ENCODE data around the gene RABGEF1. TPM values are rescaled to one million over a fixed set of nuclear protein-coding genes. Genes with fewer than 3 reads are reported as not detected.
"Not testable (repeated sequence)": the region's sequence is repeated elsewhere in the genome, so short reads cannot be mapped to it uniquely, and the experiment has no call there.

Gene RABGEF1
- polyA plus RNA-seq, 4 donors = 29.0 to 39.2 (median 32.7) TPM

DNA sequence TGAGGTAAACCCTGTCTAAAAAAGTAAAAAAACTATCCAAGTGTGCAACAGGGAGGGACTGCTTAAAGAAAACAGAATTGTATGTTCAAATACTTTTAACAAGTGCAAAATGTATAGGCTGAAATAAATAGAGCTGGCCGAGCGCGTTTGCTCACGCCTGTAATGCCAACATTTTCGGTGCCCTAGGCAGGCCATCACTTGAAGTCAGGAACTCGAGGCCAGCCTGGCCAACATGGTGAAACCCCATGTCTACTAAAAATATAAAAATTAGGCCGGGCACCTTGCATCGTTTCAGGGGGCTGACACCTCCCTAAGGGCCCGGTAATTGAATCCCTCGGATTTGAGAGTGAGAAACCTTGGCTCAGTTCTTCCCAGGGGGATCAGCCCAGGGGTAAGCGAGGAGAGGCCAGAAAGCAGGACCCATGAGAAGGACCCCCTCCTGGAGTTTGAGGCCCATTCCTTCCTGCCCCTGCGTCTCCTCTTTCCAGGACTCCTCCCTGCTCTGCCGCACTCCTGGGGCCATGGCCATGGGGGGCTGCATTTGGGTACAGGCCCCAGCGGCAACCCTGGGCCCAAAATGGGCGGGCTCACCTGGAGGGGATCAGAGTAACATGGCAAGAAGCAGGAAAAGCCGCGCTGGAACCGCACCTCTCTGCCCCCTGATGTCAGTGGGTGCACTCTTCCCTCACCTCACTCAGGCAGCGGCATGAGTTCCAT lies 105.0 kb downstream of the RABGEF1 start:
- no peak for DNase-seq (ENCODE audit: low read depth in 4 of 4, low spot score in 2 of 4)

DNA sequence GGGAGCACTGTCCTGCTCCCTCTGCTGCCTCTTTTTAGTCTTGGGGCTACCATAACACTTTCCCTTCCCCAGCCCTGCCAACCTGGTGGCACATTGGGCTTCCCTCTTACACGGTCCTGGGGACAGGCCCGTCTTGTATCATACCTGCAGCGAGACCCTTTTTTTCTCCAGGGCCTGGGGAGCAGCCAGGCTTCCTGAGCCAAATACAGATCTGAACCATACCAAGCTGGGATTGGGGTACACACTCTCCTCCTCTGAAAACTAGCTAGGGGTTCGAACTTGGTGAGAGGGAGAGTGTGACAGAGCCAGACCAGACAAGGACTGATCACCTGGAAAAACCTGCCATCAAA lies 105.5 kb downstream of the RABGEF1 start:
- not testable (repeated sequence) for DNase-seq (ENCODE audit: low read depth in 4 of 4, low spot score in 2 of 4)

DNA sequence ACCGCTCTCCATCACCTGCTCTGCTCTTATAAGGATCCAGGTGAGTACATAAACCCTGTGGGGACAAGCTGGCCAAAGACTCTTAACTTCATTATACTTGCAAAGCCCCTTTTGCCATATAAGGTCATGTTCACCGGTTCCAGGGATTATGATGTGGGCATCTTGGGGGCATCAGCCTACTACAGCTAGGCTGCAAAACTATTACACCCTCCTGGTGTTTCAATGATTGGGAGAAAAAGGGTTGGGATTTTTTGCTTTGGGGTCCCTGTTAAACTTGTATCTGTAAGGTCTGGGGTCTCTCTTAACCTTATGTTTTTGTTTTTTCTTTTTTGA lies 107.0 kb downstream of the RABGEF1 start:
- not testable (repeated sequence) for DNase-seq (ENCODE audit: low read depth in 4 of 4, low spot score in 2 of 4)

DNA sequence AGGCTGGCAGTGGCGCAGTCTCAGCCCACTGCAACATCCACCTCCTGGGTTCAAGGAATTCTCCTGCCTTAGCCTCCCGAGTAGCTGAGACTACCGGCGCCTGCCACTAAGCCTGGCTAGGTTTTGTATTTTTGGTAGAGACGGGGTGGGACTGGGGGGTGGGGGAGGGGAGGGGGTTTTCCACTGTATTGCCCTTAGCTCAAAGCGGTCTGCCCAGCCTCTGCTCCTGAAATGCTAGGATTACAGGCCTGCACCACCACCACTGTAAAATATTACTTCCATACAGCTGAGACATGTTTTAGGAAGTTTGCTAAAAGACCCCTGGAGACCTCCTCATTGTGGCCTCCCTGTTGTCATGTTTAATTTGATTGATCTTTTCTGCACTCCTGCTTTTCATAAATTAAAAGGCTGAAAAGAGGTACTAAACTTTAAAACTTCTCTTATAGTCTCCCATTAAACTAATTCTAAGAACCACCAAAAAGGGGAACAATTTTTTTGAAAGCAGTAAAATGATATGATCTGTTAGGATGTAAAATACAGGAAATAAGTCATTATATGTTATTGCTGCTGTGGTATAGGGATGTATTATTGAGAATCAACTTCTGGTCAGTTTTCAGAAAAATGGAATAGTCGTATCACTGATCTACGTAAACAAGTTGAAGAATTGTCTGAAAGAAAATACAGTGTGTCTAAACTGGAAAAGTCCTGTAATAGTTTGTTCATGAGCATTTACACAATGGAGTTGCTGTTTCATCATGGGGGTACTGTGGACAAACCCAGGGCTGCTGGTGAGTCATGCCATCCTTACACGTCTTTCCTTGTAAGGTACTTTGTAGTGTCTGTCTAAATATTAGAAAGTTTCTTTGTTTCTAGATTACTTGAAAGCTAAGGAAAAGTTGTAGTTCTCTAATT lies 107.6 kb downstream of the RABGEF1 start:
- DNase-seq (ENCODE audit: low read depth in 4 of 4, low spot score in 2 of 4) = no peak

DNA sequence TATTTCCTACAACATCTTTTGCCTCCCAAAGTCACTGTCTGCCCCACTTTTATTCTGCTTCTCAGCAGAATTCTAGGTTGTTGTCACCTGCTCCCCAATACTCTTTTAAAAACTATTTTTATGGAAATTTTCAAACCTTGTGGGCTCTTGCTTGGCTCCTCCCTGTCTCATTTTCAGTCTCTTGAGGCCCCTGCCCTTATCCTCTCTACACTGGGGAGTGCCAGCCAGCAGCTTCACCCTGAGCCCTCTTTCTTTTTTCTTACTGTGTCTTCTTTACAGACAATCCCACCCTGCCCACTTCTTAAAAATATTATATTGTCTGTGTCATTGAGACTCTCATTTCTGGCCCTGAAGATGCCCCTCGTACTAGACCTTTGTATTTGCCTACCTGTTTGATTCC lies 118.8 kb downstream of the RABGEF1 start:
- no peak for DNase-seq (ENCODE audit: low read depth in 4 of 4, low spot score in 2 of 4)

DNA sequence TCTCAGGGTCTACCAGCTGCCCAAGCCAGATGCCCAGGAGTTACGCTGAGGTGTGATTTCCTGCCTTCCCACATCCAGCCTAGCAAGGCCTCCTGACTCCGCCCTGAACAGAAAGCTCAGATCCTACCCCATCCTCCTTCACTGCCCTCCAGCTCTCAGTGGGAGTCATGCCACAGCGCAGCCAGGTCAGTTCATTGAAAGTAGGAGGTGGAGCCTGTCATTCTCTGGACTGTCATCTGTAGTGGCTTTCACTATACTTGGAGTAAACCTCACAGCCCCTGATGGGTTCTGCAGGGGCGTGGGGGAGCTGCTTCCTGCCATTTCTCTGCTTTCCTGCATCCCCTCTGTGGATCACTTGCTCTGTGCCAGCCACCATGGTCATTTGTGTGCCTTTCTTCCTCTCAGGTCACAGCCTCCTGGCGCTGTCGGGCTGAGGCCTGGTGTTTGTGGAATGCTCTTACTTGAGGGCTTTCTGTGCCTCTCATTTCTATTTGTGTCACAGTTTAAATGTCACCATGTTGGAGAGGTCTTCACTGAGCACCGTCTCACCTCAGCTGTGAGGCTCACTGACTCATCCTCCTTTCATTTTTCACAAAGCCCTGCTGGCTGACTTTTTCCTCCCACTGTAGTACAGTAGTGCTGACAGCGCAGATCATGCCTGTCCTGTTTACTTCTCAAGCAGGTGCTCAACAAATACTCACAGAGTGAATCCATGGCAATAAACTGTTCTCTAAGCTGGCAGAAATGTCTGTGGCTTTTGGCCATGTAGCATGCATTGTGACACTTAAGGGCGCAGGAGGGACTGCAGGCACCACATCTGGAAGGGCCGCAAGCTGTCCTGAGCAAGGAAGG lies 119.5 kb downstream of the RABGEF1 start:
- no peak for DNase-seq (ENCODE audit: low read depth in 4 of 4, low spot score in 2 of 4)

DNA sequence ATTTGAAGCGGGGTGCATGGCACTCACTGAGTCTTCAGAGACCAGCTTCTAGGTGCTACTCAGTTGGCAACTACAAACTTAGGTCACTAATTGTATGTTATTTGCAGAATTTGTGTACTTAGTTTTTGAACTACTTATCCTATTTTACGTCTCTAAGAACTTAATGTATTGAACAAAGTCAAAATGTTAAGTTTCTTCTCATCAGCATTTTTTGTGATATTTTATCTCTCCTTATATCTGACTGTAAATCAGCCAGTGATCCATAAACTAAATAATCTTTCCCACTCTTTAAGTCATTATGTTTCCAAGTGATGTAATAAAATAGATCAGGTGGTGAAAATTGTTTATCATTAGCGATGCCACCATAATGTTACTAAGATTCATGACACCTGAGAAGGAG lies 120.2 kb downstream of the RABGEF1 start:
- no peak for DNase-seq (ENCODE audit: low read depth in 4 of 4, low spot score in 2 of 4)

Other genes with a start within 250 kb of the RABGEF1 start
- 10 to 100 TPM; 18.2 to 31.2 (median 25.2) TPM for gene KCTD7, start 111.9 kb upstream of the RABGEF1 start, polyA plus RNA-seq (ENCODE audit: insufficient read length in 4 of 4)
- gene TMEM248, start 180.5 kb downstream of the RABGEF1 start, polyA plus RNA-seq (ENCODE audit: insufficient read length in 4 of 4) = 10 to 100 TPM; 74.0 to 80.2 (median 78.9) TPM

Data from left renal cortex interstitium (tissue), 4 donors.